ENCODE results near the gene ASRGL1. TPM values are rescaled to one million over a fixed set of nuclear protein-coding genes. Genes with fewer than 3 reads are reported as not detected.

ASRGL1 gene
- total and polyA plus RNA-seq, 2 of the 13 experiments (the other 11 are each of a cell fraction or from before 2014, with no cell fraction given): 50.8 to 97.5 TPM

GRCh38 chr11:62401811-62402210 lies 64.6 kb downstream of the ASRGL1 start (continued):
- TF ChIP-seq HNF1B (CRISPR knock-in tag; IDR thresholded peaks at IDR 0.05) (no peak), ONECUT2 (CRISPR knock-in tag; IDR thresholded peaks at IDR 0.05) (no peak), FOXA1 (IDR thresholded peaks at IDR 0.05) (no peak), FOXA1 (CRISPR knock-in tag; IDR thresholded peaks at IDR 0.05) (no peak), HDAC6 (IDR thresholded peaks at IDR 0.05; ENCODE audit: low read depth, low read length) (no peak), HNRNPLL (IDR thresholded peaks at IDR 0.05; ENCODE audit: low read depth, low read length, poor library complexity, severe bottlenecking) (no peak), SNRNP70 (IDR thresholded peaks at IDR 0.05; ENCODE audit: low read depth, low read length) (no peak), MEIS2 (CRISPR knock-in tag; IDR thresholded peaks at IDR 0.05) (no peak), FOXO4 (CRISPR knock-in tag; conservative IDR thresholded peaks at IDR 0.05) (no peak), HIC2 (CRISPR knock-in tag; IDR thresholded peaks at IDR 0.05; ENCODE audit: low read depth) (no peak)

All from HepG2 (cell line).